Lower lobe of right lung (tissue), 2 donors: ENCODE data around the gene MSL3B.

Source experiments
- ATAC-seq, 2 donors: fragments of 200-7000 bp; cut with Tn5 transposase; one replicate each; pipeline ENCODE4 v1.9.1; 2020 to 2022; ENCODE audit warnings: mild to moderate bottlenecking in 2 of 2, moderate library complexity in 2 of 2
- DNase-seq: peaks from one replicate; pipeline ENCODE4 v3.0.0-alpha.2; 2020
- H3K27ac ChIP-seq: fragments of 200-600 bp; one replicate; pipeline ENCODE4 v1.8.0; 2022
- H3K27me3 ChIP-seq: fragments of 200-600 bp; one replicate; pipeline ENCODE4 v1.8.0; 2022; ENCODE audit warnings: low read depth
- H3K36me3 ChIP-seq: fragments of 200-600 bp; one replicate; pipeline ENCODE4 v1.8.0; 2022; ENCODE audit warnings: mild to moderate bottlenecking
- H3K4me1 ChIP-seq: fragments of 200-600 bp; one replicate; pipeline ENCODE4 v1.8.0; 2022
- H3K4me3 ChIP-seq: fragments of 200-600 bp; one replicate; pipeline ENCODE4 v1.8.0; 2022; ENCODE audit warnings: mild to moderate bottlenecking
- H3K9me3 ChIP-seq: fragments of 200-600 bp; one replicate; pipeline ENCODE4 v1.8.0; 2022
- CTCF ChIP-seq: fragments of 200-600 bp; IDR thresholded peaks from one replicate; pipeline ENCODE4 v1.8.0; 2022; ENCODE audit warnings: antibody characterized with exemption, mild to moderate bottlenecking
- intact Hi-C: fragments of 100-400 bp; cut with DNase I; formaldehyde crosslinking; loops from one replicate; pipeline ENCODE4 v1.11.0; 2022
- donor health status: DM: no; HTN: yes; CAD: no; lungs with severe emphysema.

MSL3B gene

GRCh38 chr2:233871432-233871831 lies 3.2 kb upstream of the MSL3B start:
- ATAC-seq (no peak), DNase-seq (no peak)
- Histone ChIP-seq H3K9me3 (peaks cover 5% of the 10 kb centered on the region), H3K27ac (no peak overlapping the region), H3K4me1 (peaks cover 4% of the 10 kb centered on the region), H3K36me3 (no peaks in the 10 kb centered on the region), H3K27me3 (peaks cover 6% of the 10 kb centered on the region), H3K4me3 (no peak overlapping the region)
- intact Hi-C loops: no loop called here
- no peak for TF ChIP-seq CTCF

GRCh38 chr2:233866479-233866878 lies 1.7 kb downstream of the MSL3B start:
- Histone ChIP-seq H3K9me3 (peaks cover 5% of the 10 kb centered on the region), H3K36me3 (no peaks in the 10 kb centered on the region), H3K4me1 (peaks cover 4% of the 10 kb centered on the region), H3K27me3 (peaks cover 6% of the 10 kb centered on the region), H3K27ac (no peak overlapping the region), H3K4me3 (no peak overlapping the region)
- no peak for TF ChIP-seq CTCF
- DNase-seq (no peak), ATAC-seq (no peak)
- intact Hi-C loops: no loop called here

GRCh38 chr2:233865838-233866237 lies 2.3 kb downstream of the MSL3B start:
- peaks cover 5% of the 10 kb centered on the region for H3K9me3 ChIP-seq
- no peak for DNase-seq
- no peak for TF ChIP-seq CTCF
- H3K36me3 ChIP-seq: no peaks in the 10 kb centered on the region
- H3K4me1 ChIP-seq: peaks cover 4% of the 10 kb centered on the region
- intact Hi-C loops: no loop called here
- ATAC-seq: no peak
- H3K27me3 ChIP-seq: peaks cover 6% of the 10 kb centered on the region
- H3K27ac ChIP-seq: no peak overlapping the region
- H3K4me3 ChIP-seq: no peak overlapping the region

GRCh38 chr2:233862261-233862768 lies 5.9 kb downstream of the MSL3B start:
- Histone ChIP-seq H3K4me1 (no peaks in the 10 kb centered on the region), H3K4me3 (no peak overlapping the region), H3K27me3 (no peaks in the 10 kb centered on the region), H3K36me3 (no peaks in the 10 kb centered on the region), H3K27ac (no peak overlapping the region), H3K9me3 (no peaks in the 10 kb centered on the region)
- DNase-seq (no peak), ATAC-seq (no peak)
- intact Hi-C loops: no loop called here
- no peak for TF ChIP-seq CTCF

- Histone ChIP-seq H3K27ac (no peak overlapping the region), H3K36me3 (no peaks in the 10 kb centered on the region), H3K27me3 (no peaks in the 10 kb centered on the region), H3K9me3 (no peaks in the 10 kb centered on the region), H3K4me3 (no peak overlapping the region), H3K4me1 (peaks cover 15% of the 10 kb centered on the region)
- intact Hi-C loops: no loop called here
- no peak for TF ChIP-seq CTCF
- no peak for ATAC-seq
- DNase-seq: no peak
Measured at GRCh38 chr2:233858331-233858730, 9.9 kb downstream of the MSL3B start.
